DMS 273 (cell line): ENCODE data around the gene CNTFR.
A peak's percentile ranks its signal among the peaks of the same experiment; 100 is the strongest.

ENCODE experiments used
- DNase-seq: peaks from one replicate; lab custom pipeline; 2025; ENCODE audit not compliant: unreplicated experiment; lab: John Stamatoyannopoulos, UW

Gene CNTFR

GRCh38 chr9:34572628-34573027 is 16.9 kb downstream of the CNTFR start:
- DNase-seq: no peak

- DNase-seq: no peak
These were observed 17.4 kb downstream of the CNTFR start for GRCh38 chr9:34572092-34572491.

- peak; percentile 84 for DNase-seq
These were observed 18.1 kb downstream of the CNTFR start for GRCh38 chr9:34571481-34571810.

- peak; percentile 84 for DNase-seq
These were observed 18.6 kb downstream of the CNTFR start for GRCh38 chr9:34570809-34571480.

GRCh38 chr9:34570376-34570775 is 19.1 kb downstream of the CNTFR start:
- DNase-seq: peak; percentile 60

GRCh38 chr9:34568774-34569173 is 20.8 kb downstream of the CNTFR start:
- peak; percentile 73 for DNase-seq

GRCh38 chr9:34568133-34568532 is 21.4 kb downstream of the CNTFR start:
- DNase-seq: no peak

- DNase-seq: no peak
These were observed 22.6 kb downstream of the CNTFR start for GRCh38 chr9:34566972-34567371.

- no peak for DNase-seq
These were observed 23.2 kb downstream of the CNTFR start for GRCh38 chr9:34566322-34566721.

GRCh38 chr9:34565856-34566255 is 23.7 kb downstream of the CNTFR start:
- no peak for DNase-seq

GRCh38 chr9:34564617-34565016 is 24.9 kb downstream of the CNTFR start:
- DNase-seq: no peak

- DNase-seq: no peak
These were observed 26.3 kb downstream of the CNTFR start for GRCh38 chr9:34563262-34563661.

- peak; percentile 55 for DNase-seq
These were observed 27.3 kb downstream of the CNTFR start for GRCh38 chr9:34562135-34562745.

- no peak for DNase-seq
These were observed 28.8 kb downstream of the CNTFR start for GRCh38 chr9:34560599-34561214.

- DNase-seq: no peak
These were observed 29.7 kb downstream of the CNTFR start for GRCh38 chr9:34559624-34560455.

- DNase-seq: no peak
These were observed 30.5 kb downstream of the CNTFR start for GRCh38 chr9:34558919-34559623.

GRCh38 chr9:34558364-34558763 is 31.2 kb downstream of the CNTFR start:
- no peak for DNase-seq

- DNase-seq: no peak
These were observed 31.9 kb downstream of the CNTFR start for GRCh38 chr9:34557426-34558321.

- no peak for DNase-seq
These were observed 32.6 kb downstream of the CNTFR start for GRCh38 chr9:34556949-34557348.

- DNase-seq: no peak
These were observed 33.5 kb downstream of the CNTFR start for GRCh38 chr9:34555936-34556525.
